HL-60 (cell line): ENCODE measurements around the gene RAB34.

Experiments used
- DNase-seq, 2 experiments: peaks; one replicate each; pipeline ENCODE4 v3.0.0-alpha.2; 2010 to 2020; ENCODE audit warnings: low read depth in 1 of 2, low spot score in 1 of 2
- H3K27ac ChIP-seq: fragments of 250-450 bp; sonication (Bioruptor Pico); replicated peaks from 2 replicates; pipeline ENCODE4 v1.5.1; 2020; ENCODE audit warnings: mild to moderate bottlenecking, moderate library complexity
- H3K27me3 ChIP-seq: fragments of 250-450 bp; sonication (Bioruptor Pico); 2 replicates; pipeline ENCODE4 v1.5.1; 2021; ENCODE audit warnings: mild to moderate bottlenecking, moderate library complexity; ENCODE audit not compliant: insufficient read depth, poor library complexity, severe bottlenecking
- H3K4me3 ChIP-seq: replicated peaks from 2 replicates; pipeline ENCODE4 v1.5.1; 2011; ENCODE audit warnings: mild to moderate bottlenecking, control low read depth, low read length; ENCODE audit not compliant: insufficient read depth
- GABPA ChIP-seq: IDR thresholded peaks from 2 replicates; pipeline ENCODE4 v1.6.1; 2012; ENCODE audit warnings: low read depth
- POLR2AphosphoS5 ChIP-seq: IDR thresholded peaks from 2 replicates; pipeline ENCODE4 v1.6.1; 2012; ENCODE audit warnings: low read depth
- SPI1 ChIP-seq: IDR thresholded peaks from 2 replicates; pipeline ENCODE4 v1.6.1; 2012; ENCODE audit warnings: low read depth, mild to moderate bottlenecking, borderline replicate concordance
- TF ChIP-seq, protein P1 (sequence below): IDR thresholded peaks from 2 replicates; pipeline ENCODE4 v1.6.1; 2012; ENCODE audit warnings: low read depth; ENCODE audit not compliant: insufficient replicate concordance
- TF ChIP-seq, protein P2 (sequence below): IDR thresholded peaks from one replicate; pipeline ENCODE4 v1.5.1; 2011; ENCODE audit warnings: low read length, control low read depth, inconsistent platforms; ENCODE audit not compliant: insufficient read depth

The RAB34 gene

DNA sequence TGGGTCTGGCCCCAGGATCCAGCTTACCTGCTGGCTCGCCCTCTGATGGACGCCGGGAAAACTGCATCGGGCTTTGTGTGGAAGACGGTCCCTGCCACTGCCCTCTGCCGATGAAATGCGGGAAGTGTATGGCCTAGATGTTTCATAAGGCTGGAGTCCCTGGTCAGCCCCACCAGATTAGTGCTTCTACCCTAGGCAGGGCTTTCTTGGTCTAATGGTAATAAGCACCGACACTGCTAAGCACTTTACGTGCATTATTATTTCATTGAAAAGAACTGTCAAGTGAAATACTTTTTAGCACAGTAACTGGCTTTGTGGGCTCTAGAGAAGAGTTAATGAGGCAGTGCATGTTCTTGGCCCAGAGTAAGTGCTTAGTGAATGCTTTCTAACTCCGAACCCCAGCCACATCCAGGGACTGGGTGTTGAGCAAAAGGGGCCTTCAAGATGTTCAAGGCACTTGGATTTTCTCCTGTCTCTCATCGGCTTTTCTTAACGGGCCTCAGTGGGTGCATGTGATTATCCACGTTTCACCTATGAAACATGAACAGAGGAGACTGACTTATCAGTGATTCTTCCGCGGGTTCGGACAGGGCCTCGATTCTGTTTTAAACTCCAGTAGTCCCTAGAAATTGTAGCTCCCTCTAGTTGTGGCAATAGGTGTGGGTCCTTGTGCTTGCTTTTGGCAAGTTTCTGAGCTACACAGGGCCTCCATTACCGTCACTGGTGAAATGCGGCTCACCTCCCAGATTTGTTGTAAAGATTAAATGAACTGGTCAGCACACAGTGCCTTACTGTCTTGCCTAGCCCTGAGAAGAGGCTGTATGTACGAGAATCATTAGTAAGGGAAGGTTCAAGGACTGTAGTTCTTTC is 32.7 kb upstream of the RAB34 start:
- no peak overlapping the region for H3K27ac ChIP-seq
- H3K4me3 ChIP-seq: no peak overlapping the region
- TF ChIP-seq GABPA (no peak), POLR2AphosphoS5 (no peak), SPI1 (peak; percentile 26; the same call in 1 of the 2 replicates)
- TF ChIP-seq, protein P1, sequence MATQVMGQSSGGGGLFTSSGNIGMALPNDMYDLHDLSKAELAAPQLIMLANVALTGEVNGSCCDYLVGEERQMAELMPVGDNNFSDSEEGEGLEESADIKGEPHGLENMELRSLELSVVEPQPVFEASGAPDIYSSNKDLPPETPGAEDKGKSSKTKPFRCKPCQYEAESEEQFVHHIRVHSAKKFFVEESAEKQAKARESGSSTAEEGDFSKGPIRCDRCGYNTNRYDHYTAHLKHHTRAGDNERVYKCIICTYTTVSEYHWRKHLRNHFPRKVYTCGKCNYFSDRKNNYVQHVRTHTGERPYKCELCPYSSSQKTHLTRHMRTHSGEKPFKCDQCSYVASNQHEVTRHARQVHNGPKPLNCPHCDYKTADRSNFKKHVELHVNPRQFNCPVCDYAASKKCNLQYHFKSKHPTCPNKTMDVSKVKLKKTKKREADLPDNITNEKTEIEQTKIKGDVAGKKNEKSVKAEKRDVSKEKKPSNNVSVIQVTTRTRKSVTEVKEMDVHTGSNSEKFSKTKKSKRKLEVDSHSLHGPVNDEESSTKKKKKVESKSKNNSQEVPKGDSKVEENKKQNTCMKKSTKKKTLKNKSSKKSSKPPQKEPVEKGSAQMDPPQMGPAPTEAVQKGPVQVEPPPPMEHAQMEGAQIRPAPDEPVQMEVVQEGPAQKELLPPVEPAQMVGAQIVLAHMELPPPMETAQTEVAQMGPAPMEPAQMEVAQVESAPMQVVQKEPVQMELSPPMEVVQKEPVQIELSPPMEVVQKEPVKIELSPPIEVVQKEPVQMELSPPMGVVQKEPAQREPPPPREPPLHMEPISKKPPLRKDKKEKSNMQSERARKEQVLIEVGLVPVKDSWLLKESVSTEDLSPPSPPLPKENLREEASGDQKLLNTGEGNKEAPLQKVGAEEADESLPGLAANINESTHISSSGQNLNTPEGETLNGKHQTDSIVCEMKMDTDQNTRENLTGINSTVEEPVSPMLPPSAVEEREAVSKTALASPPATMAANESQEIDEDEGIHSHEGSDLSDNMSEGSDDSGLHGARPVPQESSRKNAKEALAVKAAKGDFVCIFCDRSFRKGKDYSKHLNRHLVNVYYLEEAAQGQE: no peak
- TF ChIP-seq, protein P2, sequence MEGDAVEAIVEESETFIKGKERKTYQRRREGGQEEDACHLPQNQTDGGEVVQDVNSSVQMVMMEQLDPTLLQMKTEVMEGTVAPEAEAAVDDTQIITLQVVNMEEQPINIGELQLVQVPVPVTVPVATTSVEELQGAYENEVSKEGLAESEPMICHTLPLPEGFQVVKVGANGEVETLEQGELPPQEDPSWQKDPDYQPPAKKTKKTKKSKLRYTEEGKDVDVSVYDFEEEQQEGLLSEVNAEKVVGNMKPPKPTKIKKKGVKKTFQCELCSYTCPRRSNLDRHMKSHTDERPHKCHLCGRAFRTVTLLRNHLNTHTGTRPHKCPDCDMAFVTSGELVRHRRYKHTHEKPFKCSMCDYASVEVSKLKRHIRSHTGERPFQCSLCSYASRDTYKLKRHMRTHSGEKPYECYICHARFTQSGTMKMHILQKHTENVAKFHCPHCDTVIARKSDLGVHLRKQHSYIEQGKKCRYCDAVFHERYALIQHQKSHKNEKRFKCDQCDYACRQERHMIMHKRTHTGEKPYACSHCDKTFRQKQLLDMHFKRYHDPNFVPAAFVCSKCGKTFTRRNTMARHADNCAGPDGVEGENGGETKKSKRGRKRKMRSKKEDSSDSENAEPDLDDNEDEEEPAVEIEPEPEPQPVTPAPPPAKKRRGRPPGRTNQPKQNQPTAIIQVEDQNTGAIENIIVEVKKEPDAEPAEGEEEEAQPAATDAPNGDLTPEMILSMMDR: peak; percentile 100
- no peaks in the 10 kb centered on the region for H3K27me3 ChIP-seq
- peak; percentile 81 to 93 for DNase-seq

DNA sequence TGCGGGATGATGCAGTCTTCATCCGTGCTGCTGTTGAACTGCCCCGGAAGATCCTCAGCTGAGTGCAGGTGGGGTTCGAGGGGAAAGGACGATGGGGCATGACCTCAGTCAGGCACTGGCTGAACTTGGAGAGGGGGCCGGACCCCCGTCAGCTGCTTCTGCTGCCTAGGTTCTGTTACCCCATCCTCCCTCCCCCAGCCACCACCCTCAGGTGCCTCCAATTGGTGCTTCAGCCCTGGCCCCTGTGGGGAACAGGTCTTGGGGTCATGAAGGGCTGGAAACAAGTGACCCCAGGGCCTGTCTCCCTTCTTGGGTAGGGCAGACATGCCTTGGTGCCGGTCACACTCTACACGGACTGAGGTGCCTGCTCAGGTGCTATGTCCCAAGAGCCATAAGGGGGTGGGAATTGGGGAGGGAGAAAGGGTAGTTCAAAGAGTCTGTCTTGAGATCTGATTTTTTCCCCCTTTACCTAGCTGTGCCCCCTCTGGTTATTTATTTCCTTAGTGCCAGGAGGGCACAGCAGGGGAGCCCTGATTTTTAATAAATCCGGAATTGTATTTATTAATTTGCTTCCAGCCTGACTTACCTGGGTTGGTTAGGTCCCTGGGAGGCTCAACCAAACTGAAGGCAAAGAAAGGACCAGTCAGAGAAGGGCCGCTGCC is 32.0 kb upstream of the RAB34 start:
- Histone ChIP-seq H3K27ac (no peak overlapping the region), H3K27me3 (no peaks in the 10 kb centered on the region), H3K4me3 (no peak overlapping the region)
- TF ChIP-seq, protein P1: no peak
- TF ChIP-seq, protein P2: no peak
- TF ChIP-seq SPI1 (no peak), POLR2AphosphoS5 (no peak), GABPA (no peak)
- DNase-seq: no peak

DNA sequence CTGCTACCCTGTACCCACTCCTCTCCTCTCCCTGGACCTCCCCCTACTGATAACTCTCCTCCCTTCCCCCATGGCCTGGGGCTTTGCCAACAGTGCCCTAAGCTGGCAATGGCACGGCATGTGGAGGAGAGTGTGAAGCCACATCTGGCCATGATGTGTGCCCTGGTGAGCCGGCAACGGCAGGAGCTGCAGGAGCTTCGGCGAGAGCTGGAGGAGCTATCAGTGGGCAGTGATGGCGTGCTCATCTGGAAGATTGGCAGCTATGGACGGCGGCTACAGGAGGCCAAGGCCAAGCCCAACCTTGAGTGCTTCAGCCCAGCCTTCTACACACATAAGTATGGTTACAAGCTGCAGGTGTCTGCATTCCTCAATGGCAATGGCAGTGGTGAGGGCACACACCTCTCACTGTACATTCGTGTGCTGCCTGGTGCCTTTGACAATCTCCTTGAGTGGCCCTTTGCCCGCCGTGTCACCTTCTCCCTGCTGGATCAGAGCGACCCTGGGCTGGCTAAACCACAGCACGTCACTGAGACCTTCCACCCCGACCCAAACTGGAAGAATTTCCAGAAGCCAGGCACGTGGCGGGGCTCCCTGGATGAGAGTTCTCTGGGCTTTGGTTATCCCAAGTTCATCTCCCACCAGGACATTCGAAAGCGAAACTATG is 31.3 kb upstream of the RAB34 start:
- no peak for DNase-seq
- TF ChIP-seq POLR2AphosphoS5 (no peak), SPI1 (no peak), GABPA (no peak)
- TF ChIP-seq, protein P1: no peak
- TF ChIP-seq, protein P2: no peak
- H3K27ac ChIP-seq: no peak overlapping the region
- no peak overlapping the region for H3K4me3 ChIP-seq
- no peaks in the 10 kb centered on the region for H3K27me3 ChIP-seq
